ENCODE measurements around the gene USP48.

USP48 gene

GRCh38 chr1:21681426-21681825 is 101.5 kb downstream of the USP48 start:
- H3K4me3 ChIP-seq (ENCODE audit: low read depth, low read length), result no peak overlapping the region
- no peak overlapping the region for H3K27ac ChIP-seq (ENCODE audit: extremely low read depth, low read depth, low read length)
- peaks cover 10 to 80% of the 10 kb centered on the region in 2 experiments for H3K36me3 ChIP-seq (ENCODE audit: control insufficient read depth in 2 of 2, insufficient read depth in 1 of 2, low read length in 2 of 2)
- ChIA-PET POLR2A (no interaction called here), CTCF (no interaction called here)
- TF ChIP-seq RBAK (tag by site-specific recombination; IDR thresholded peaks at IDR 0.05) (no peak), ZNF174 (tag by site-specific recombination; IDR thresholded peaks at IDR 0.05) (no peak), ZNF155 (tag by site-specific recombination; IDR thresholded peaks at IDR 0.05) (no peak), IKZF3 (tag by site-specific recombination; IDR thresholded peaks at IDR 0.05) (no peak), ZNF610 (tag by site-specific recombination; IDR thresholded peaks at IDR 0.05; ENCODE audit: borderline replicate concordance) (no peak), SALL2 (tag by site-specific recombination; IDR thresholded peaks at IDR 0.05; ENCODE audit: borderline replicate concordance) (no peak), ZNF391 (tag by site-specific recombination; IDR thresholded peaks at IDR 0.05; ENCODE audit: borderline replicate concordance, low read depth) (no peak), ZNF274 (IDR thresholded peaks at IDR 0.05; ENCODE audit: low read length) (no peak), ZNF274 (tag by site-specific recombination; IDR thresholded peaks at IDR 0.05; ENCODE audit: borderline replicate concordance) (no peak), ZNF175 (tag by site-specific recombination; IDR thresholded peaks at IDR 0.05) (no peak), ZFP41 (tag by site-specific recombination; IDR thresholded peaks at IDR 0.05; ENCODE audit: borderline replicate concordance) (no peak), PBX3 (CRISPR knock-in tag; IDR thresholded peaks at IDR 0.05) (no peak), SCRT1 (tag by site-specific recombination; IDR thresholded peaks at IDR 0.05; ENCODE audit: borderline replicate concordance) (no peak), ZNF629 (tag by site-specific recombination; IDR thresholded peaks at IDR 0.05) (no peak)
- TF ChIP-seq, protein P1, sequence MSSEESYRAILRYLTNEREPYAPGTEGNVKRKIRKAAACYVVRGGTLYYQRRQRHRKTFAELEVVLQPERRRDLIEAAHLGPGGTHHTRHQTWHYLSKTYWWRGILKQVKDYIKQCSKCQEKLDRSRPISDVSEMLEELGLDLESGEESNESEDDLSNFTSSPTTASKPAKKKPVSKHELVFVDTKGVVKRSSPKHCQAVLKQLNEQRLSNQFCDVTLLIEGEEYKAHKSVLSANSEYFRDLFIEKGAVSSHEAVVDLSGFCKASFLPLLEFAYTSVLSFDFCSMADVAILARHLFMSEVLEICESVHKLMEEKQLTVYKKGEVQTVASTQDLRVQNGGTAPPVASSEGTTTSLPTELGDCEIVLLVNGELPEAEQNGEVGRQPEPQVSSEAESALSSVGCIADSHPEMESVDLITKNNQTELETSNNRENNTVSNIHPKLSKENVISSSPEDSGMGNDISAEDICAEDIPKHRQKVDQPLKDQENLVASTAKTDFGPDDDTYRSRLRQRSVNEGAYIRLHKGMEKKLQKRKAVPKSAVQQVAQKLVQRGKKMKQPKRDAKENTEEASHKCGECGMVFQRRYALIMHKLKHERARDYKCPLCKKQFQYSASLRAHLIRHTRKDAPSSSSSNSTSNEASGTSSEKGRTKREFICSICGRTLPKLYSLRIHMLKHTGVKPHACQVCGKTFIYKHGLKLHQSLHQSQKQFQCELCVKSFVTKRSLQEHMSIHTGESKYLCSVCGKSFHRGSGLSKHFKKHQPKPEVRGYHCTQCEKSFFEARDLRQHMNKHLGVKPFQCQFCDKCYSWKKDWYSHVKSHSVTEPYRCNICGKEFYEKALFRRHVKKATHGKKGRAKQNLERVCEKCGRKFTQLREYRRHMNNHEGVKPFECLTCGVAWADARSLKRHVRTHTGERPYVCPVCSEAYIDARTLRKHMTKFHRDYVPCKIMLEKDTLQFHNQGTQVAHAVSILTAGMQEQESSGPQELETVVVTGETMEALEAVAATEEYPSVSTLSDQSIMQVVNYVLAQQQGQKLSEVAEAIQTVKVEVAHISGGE (tag by site-specific recombination; conservative IDR thresholded peaks at IDR 0.05; ENCODE audit: low read depth), result no peak
- TF ChIP-seq, protein P2, sequence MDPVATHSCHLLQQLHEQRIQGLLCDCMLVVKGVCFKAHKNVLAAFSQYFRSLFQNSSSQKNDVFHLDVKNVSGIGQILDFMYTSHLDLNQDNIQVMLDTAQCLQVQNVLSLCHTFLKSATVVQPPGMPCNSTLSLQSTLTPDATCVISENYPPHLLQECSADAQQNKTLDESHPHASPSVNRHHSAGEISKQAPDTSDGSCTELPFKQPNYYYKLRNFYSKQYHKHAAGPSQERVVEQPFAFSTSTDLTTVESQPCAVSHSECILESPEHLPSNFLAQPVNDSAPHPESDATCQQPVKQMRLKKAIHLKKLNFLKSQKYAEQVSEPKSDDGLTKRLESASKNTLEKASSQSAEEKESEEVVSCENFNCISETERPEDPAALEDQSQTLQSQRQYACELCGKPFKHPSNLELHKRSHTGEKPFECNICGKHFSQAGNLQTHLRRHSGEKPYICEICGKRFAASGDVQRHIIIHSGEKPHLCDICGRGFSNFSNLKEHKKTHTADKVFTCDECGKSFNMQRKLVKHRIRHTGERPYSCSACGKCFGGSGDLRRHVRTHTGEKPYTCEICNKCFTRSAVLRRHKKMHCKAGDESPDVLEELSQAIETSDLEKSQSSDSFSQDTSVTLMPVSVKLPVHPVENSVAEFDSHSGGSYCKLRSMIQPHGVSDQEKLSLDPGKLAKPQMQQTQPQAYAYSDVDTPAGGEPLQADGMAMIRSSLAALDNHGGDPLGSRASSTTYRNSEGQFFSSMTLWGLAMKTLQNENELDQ (tag by site-specific recombination; IDR thresholded peaks at IDR 0.05; ENCODE audit: low read depth), result no peak
- H3K9me3 ChIP-seq (ENCODE audit: control insufficient read depth, insufficient read depth, low read depth, low read length), result no peaks in the 10 kb centered on the region
- no peaks in the 10 kb centered on the region for H3K4me1 ChIP-seq (ENCODE audit: control insufficient read depth, insufficient read depth, low read length)

DNA sequence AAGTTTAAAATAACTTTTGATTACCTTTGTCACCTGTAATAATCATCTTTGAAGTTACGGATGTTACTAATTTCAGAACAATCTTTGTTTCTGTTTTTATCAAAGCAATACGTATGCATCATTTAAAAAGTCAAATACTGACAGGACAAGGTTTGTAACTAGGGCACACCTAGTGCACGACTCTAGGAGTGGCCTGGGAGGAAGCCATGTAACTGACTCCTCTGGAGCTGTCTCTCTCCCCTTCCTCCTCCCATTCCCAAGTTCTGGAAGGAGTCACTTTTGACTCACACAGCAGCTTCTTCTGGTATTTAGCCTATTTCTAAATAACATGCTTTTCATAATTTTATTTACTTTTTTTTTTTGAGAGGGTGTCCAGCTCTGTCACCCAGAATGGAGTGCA is 102.0 kb downstream of the USP48 start:
- CTCF ChIA-PET, result no interaction called here
- TF ChIP-seq ZNF404 (tag by site-specific recombination; IDR thresholded peaks at IDR 0.05) (no peak), MYNN (tag by site-specific recombination; IDR thresholded peaks at IDR 0.05; ENCODE audit: borderline replicate concordance) (no peak)

More for the DNA sequence above, 102.0 kb downstream of the USP48 start:
- no peaks in the 10 kb centered on the region for H3K4me1 ChIP-seq (ENCODE audit: control insufficient read depth, insufficient read depth, low read length)
- no peak overlapping the region for H3K27ac ChIP-seq (ENCODE audit: extremely low read depth, low read depth, low read length)
- no peaks in the 10 kb centered on the region for H3K9me3 ChIP-seq (ENCODE audit: control insufficient read depth, insufficient read depth, low read depth, low read length)
- POLR2A ChIA-PET, result no interaction called here
- H3K36me3 ChIP-seq (ENCODE audit: control insufficient read depth in 2 of 2, insufficient read depth in 1 of 2, low read length in 2 of 2), result peaks cover 10 to 74% of the 10 kb centered on the region in 2 experiments
- H3K4me3 ChIP-seq (ENCODE audit: low read depth, low read length), result no peak overlapping the region
